ENCODE results near the gene POLR3A. TPM values are rescaled to one million over a fixed set of nuclear protein-coding genes. Genes with fewer than 3 reads are reported as not detected.
A peak's percentile ranks its signal among the peaks of the same experiment; 100 is the strongest.

POLR3A gene
- total RNA-seq, 1 donor = 4.8 TPM

DNA sequence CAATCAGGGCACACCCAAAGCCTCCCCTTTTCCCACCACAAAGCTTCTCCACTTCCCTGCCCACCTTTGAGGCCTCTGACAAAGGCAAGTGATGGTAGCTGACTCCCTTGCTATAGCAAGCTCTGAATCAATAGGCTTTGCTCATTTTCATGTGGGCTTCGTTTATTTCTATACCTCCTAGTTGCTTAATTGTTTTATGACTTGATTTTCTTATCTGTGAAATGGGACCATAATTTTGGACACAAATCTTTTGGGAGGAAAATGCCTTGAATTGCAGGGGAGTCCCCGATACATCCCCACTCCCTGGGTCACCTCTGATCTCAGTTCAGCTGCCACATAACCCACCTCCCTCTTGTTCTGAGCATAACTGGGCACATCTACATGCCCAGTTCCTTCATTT lies 89.1 kb downstream of the POLR3A start:
- no peaks in the 10 kb centered on the region for H3K27me3 ChIP-seq (ENCODE audit: insufficient read depth, low read length)
- no peaks in the 10 kb centered on the region for H3K4me1 ChIP-seq (ENCODE audit: insufficient read depth, low read length)
- H3K9me3 ChIP-seq (ENCODE audit: low read depth, low read length) = no peaks in the 10 kb centered on the region
- H3K4me3 ChIP-seq (ENCODE audit: low read length) = no peak overlapping the region

GRCh38 chr10:77939561-77940001 lies 89.7 kb downstream of the POLR3A start:
- no peak overlapping the region for H3K4me3 ChIP-seq (ENCODE audit: low read length)
- H3K4me1 ChIP-seq (ENCODE audit: insufficient read depth, low read length) = no peaks in the 10 kb centered on the region
- no peaks in the 10 kb centered on the region for H3K27me3 ChIP-seq (ENCODE audit: insufficient read depth, low read length)
- H3K9me3 ChIP-seq (ENCODE audit: low read depth, low read length) = no peaks in the 10 kb centered on the region

DNA sequence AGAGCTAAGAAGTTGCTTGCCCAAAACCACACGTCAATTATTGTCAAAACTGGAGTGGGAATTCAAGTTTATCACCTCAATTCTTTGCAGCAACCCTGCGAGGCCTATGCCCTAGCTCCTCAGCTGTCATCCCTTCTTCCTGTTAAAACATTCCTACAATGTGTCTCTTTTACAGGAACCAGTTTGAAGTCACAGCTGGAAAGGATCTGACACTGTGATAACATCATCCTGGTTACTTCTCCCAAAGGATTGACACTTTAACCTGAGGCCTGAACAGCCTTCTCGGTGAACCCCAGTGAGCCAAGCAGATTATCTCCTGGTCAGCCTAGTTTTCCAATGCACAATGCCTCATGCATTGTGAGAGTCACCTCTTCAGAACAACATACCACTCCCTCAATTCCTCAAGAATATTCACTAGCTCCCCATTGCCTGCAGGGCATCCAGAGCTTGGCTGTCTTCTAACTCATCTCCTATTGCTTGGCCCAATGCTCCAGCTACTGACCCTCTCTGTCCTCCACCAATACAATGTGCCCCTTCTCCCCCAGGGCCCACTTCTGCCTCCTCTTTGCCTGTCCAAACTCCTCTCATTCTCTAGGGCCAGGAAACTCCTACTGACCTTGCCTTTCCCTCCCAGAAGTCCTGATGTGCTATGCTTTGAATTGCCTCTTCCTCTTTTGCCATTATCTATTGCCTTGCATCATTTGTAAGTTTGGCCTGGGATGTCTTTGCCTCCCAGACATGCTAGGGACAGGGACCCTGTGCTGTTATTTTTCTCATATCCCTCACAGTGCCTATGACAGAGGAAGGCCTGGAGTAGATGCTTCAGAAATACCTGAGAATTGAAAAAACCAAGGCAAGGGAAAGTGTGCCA lies 92.4 kb downstream of the POLR3A start:
- H3K4me1 ChIP-seq (ENCODE audit: insufficient read depth, low read length) = no peaks in the 10 kb centered on the region
- no peaks in the 10 kb centered on the region for H3K27me3 ChIP-seq (ENCODE audit: insufficient read depth, low read length)
- no peak overlapping the region for H3K4me3 ChIP-seq (ENCODE audit: low read length)
- no peaks in the 10 kb centered on the region for H3K9me3 ChIP-seq (ENCODE audit: low read depth, low read length)

GRCh38 chr10:77932016-77932715 lies 97.1 kb downstream of the POLR3A start:
- H3K4me1 ChIP-seq (ENCODE audit: insufficient read depth, low read length) = peaks cover 4% of the 10 kb centered on the region
- H3K4me3 ChIP-seq (ENCODE audit: low read length) = no peak overlapping the region
- H3K9me3 ChIP-seq (ENCODE audit: low read depth, low read length) = no peaks in the 10 kb centered on the region
- peaks cover 24% of the 10 kb centered on the region for H3K27me3 ChIP-seq (ENCODE audit: insufficient read depth, low read length)

GRCh38 chr10:77927402-77928246 lies 101.7 kb downstream of the POLR3A start:
- peaks cover 47% of the 10 kb centered on the region for H3K27me3 ChIP-seq (ENCODE audit: insufficient read depth, low read length)
- H3K9me3 ChIP-seq (ENCODE audit: low read depth, low read length) = no peaks in the 10 kb centered on the region
- no peak overlapping the region for H3K4me3 ChIP-seq (ENCODE audit: low read length)
- H3K4me1 ChIP-seq (ENCODE audit: insufficient read depth, low read length) = peaks cover 17% of the 10 kb centered on the region

- Histone ChIP-seq H3K27me3 (ENCODE audit: insufficient read depth, low read length) (peaks cover 47% of the 10 kb centered on the region), H3K4me1 (ENCODE audit: insufficient read depth, low read length) (peaks cover 17% of the 10 kb centered on the region), H3K4me3 (ENCODE audit: low read length) (peak within 1 kb of the TSS; percentile 27), H3K9me3 (ENCODE audit: low read depth, low read length) (no peaks in the 10 kb centered on the region)
These were observed 102.5 kb downstream of the POLR3A start, which contains the start of gene DLG5 for GRCh38 chr10:77926566-77927401. Gene DLG5 (minus strand): TSS chr10:77926755. CDS start chr10:77926520, 235 bp downstream.

DNA sequence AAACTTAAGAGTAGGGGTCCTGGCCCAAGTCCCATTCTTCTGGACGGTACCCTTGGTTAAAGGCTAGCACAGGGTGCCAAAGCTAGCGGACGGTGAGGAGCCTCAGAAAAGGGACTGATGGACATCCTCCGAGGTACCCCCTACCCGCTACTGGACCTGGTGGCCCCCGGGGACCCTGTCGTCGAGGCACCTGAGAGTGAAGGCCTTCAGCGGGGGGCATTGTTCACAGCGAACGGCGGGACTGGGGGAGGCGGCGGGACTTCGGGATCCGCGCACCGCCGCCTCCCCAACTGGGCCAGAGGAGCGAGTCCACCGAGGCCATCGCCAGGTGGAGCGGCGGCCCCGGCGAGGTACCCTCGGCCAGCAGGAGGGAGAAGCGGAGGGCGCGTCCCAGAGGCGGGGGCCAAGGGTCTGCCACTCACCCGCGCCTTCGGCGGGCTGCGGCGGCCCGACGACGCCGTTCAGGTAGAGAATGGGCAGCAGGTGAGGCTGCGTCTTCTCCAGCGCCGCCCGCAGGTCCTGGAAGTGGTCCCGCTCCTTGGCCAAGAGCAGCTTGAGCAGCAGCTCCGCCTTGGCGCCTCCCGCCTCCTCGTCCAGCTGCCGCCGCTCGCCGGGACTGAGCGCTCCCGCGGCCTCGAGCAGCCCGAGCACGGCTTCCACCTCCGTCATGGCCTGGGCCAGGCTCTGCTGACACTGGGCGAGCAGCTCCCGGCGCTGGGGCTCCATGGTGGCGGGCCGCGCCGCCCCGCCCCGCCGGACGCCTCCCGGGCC lies 103.3 kb downstream of the POLR3A start:
- Histone ChIP-seq H3K9me3 (ENCODE audit: low read depth, low read length) (no peaks in the 10 kb centered on the region), H3K4me1 (ENCODE audit: insufficient read depth, low read length) (peaks cover 17% of the 10 kb centered on the region), H3K27me3 (ENCODE audit: insufficient read depth, low read length) (peaks cover 47% of the 10 kb centered on the region), H3K4me3 (ENCODE audit: low read length) (peak overlapping the region; percentile 27)

DNA sequence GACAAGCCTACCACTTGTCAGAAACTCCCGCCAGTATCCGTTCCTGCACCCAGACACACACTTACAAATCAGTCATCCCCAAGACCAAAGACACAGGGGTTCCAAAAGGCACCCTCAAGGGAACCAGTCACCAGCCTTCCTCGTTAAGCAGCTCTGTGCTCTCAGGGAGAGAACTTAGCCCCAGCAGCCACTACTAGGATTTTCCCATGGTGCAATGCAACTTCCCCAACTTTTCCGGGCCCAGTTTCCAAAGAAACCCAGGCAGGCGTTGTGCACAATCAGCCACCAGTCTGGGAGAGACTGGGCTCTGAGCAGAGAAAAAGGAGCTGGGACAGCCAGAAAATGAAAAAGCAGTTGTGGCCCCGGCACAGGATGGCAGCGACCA lies 103.9 kb downstream of the POLR3A start:
- Histone ChIP-seq H3K4me1 (ENCODE audit: insufficient read depth, low read length) (peaks cover 17% of the 10 kb centered on the region), H3K9me3 (ENCODE audit: low read depth, low read length) (no peaks in the 10 kb centered on the region), H3K4me3 (ENCODE audit: low read length) (no peak overlapping the region), H3K27me3 (ENCODE audit: insufficient read depth, low read length) (peaks cover 47% of the 10 kb centered on the region)

DNA sequence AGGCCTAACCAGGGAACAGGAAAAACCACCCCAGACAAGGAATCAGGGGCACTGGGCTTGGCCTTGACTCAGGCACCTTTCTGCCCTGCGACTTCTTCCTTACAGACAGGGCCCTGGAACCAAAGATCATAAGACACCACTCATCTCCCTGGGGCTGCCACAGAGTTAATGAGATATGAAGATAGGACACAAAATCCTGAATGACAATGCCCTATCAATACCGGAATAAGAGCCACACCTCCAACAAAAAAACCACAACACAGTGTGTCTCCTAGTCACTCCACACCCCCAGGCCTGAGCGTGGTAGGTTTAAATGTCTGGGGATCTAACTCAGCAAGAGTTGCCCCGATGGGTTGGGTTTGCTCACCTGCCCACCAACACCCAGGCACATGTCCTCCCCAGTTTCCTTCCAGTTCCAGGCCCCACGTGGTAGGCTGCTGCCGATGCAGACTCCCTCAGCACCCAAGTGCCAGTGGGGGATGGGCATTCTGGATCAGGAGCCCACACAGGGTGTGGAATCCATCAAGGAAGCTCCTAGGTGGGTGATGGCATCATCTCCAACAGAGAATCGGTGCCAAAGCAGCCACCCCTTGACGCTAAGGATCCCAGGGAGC lies 106.6 kb downstream of the POLR3A start:
- H3K9me3 ChIP-seq (ENCODE audit: low read depth, low read length) = no peaks in the 10 kb centered on the region
- H3K4me1 ChIP-seq (ENCODE audit: insufficient read depth, low read length) = peaks cover 17% of the 10 kb centered on the region
- peaks cover 28% of the 10 kb centered on the region for H3K27me3 ChIP-seq (ENCODE audit: insufficient read depth, low read length)
- no peak overlapping the region for H3K4me3 ChIP-seq (ENCODE audit: low read length)

- peaks cover 12% of the 10 kb centered on the region for H3K4me1 ChIP-seq (ENCODE audit: insufficient read depth, low read length)
- H3K9me3 ChIP-seq (ENCODE audit: low read depth, low read length) = no peaks in the 10 kb centered on the region
- H3K4me3 ChIP-seq (ENCODE audit: low read length) = no peak overlapping the region
These were observed 107.3 kb downstream of the POLR3A start for GRCh38 chr10:77922055-77922454.

DNA sequence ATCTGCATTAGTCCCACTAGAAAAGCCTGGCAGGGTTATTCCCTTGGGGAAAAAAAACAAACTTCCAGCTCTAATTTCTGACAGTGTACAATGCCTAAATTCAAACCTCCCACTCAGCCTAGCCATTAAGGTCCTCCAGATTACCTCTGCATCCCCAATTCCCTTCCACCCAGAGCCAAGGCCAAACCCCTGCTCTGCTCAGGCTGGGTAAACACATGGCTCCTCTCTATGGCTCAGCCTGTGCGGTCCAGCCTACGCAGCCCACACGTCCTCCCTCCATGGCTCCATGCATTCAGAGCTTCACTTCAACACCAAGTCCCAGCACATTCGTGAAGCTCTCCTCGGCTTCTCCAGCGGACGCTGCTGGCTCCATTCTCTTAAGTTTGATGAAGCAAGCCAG lies 107.9 kb downstream of the POLR3A start:
- H3K4me3 ChIP-seq (ENCODE audit: low read length) = no peak overlapping the region
- no peaks in the 10 kb centered on the region for H3K9me3 ChIP-seq (ENCODE audit: low read depth, low read length)
- H3K27me3 ChIP-seq (ENCODE audit: insufficient read depth, low read length) = peaks cover 21% of the 10 kb centered on the region
- peaks cover 10% of the 10 kb centered on the region for H3K4me1 ChIP-seq (ENCODE audit: insufficient read depth, low read length)

More at GRCh38 chr10:77922055-77922454, 107.3 kb downstream of the POLR3A start:
- H3K27me3 ChIP-seq (ENCODE audit: insufficient read depth, low read length) = peaks cover 22% of the 10 kb centered on the region

GRCh38 chr10:77920495-77920894 lies 108.8 kb downstream of the POLR3A start:
- Histone ChIP-seq H3K4me1 (ENCODE audit: insufficient read depth, low read length) (peaks cover 4% of the 10 kb centered on the region), H3K9me3 (ENCODE audit: low read depth, low read length) (no peaks in the 10 kb centered on the region), H3K4me3 (ENCODE audit: low read length) (no peak overlapping the region), H3K27me3 (ENCODE audit: insufficient read depth, low read length) (peaks cover 15% of the 10 kb centered on the region)

GRCh38 chr10:77919713-77920108 lies 109.6 kb downstream of the POLR3A start:
- H3K4me3 ChIP-seq (ENCODE audit: low read length) = no peak overlapping the region
- peaks cover 7% of the 10 kb centered on the region for H3K27me3 ChIP-seq (ENCODE audit: insufficient read depth, low read length)
- no peaks in the 10 kb centered on the region for H3K4me1 ChIP-seq (ENCODE audit: insufficient read depth, low read length)
- H3K9me3 ChIP-seq (ENCODE audit: low read depth, low read length) = no peaks in the 10 kb centered on the region
